NCI-H1694 treated with DMSO at 0.1 percent for 48 hours (cell line): ENCODE results near the gene CCL5.

Experiments used
- DNase-seq: peaks from one replicate; lab custom pipeline; 2025; lab: John Stamatoyannopoulos, UW

Gene CCL5

GRCh38 chr17:35879773-35880654 is at the start of gene CCL5:
CCL5 (minus strand) TSS chr17:35880360.
- no peak for DNase-seq

DNA sequence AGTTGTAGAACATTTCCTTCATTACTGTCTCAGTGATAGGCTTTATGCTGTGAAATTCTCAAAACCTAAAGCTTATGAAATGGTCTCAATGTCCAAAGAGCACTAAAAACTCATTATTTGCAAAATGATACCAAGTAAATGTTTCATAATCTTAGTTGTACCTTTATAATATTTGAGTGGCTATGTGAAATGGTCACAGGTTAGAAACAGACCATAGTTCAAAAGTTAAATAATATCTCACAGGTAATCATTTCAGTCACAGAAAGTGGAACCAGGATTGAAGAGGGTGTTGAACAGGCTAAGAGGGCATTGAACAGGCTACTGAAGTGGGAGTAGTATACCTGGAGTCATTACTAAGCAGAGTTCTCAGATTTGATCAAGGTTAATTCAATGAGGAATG is 47.6 kb upstream of the CCL5 start:
- no peak for DNase-seq

- DNase-seq, result no peak
Measured at GRCh38 chr17:35923609-35924114, 43.5 kb upstream of the CCL5 start.

GRCh38 chr17:35920229-35920628 is 40.1 kb upstream of the CCL5 start:
- no peak for DNase-seq

DNA sequence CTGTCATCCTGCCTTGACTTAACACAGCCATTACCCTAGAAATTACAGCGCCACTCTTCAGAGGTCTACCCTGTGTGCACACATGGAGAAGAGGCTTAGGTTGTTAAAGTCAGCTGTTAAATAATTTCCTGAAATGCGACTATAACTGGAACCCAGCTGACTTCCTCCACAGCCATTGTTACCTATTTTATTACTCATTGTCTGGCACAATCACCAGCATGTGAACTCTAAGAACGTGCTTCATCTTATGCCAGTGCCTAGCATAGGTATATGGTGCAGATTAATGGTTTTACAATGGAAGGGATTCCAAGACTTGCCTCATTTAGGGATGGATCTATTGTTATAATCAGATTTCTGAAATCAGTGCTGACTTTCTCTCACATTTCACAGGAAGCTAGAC is 38.5 kb upstream of the CCL5 start:
- no peak for DNase-seq

DNA sequence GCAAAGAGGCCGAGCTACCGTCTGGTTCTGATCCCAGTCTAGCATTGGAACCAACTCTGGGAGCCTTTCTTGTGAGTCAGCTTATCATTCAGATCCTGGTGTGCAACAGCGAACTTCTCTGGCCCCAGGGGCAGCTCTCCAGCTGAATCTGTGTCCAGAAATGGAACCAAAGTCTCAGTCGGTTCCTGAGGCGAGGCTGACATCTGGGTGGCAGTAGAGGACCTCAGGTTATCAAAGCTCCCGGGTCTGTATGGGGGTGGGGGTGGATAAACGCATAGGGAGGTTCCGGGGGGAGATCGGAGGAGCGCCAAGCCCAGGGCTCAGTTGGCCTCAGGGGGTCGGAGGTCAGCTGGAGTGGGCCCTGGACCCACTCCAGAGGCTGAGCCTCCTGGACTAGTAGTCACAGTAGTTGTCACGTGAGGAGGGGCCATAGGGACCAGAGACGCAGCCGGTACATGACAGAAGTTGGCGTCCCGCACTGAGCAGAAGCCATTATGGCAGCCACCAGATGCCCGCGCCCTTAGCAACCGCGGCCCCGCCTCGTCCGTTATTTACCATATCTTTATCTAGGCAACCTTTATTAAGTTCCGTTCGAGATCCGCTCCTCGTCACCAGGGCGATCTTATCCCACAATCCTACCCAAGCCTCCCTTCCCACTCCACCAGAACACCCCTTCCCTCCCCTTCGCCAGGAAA is 37.5 kb upstream of the CCL5 start:
- no peak for DNase-seq

DNA sequence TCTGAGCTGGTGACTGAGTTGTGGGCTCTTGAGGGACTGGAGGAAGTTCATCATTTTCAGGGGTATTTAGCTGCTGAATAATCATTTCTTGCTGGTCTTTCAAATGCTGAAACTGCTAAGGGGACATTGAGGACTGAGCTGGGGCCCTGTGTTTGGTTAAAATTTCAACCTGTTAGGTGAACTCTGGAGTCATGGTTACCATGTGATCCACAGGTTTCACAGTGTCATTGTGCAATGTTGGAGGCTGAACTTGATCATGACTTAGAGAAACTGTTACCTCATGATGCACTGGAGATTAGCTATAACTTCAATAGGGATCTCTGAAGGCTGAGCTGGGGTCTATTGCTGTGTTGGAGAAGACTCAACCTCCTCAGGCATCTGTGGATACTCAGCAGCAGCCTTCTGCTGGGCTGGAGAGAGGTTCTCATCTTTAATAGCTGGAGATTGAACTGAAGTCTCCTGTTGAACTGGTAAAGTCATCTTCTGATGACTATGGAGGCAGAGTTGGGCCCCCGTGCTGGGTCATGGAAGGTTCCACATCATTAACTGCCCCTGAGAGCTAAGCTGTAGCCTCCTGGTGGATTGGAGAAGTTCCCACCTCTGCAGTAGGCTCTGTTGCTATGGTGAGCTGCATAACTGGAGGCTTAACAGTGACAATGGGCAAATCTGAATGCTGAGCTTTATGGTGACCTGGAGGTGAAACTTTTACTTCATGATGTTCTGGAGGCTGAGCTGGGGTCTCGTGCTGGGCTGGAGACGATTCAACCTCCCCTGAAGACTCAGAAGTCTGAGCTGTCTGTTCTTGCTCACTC is 35.2 kb upstream of the CCL5 start:
- DNase-seq, result no peak

DNA sequence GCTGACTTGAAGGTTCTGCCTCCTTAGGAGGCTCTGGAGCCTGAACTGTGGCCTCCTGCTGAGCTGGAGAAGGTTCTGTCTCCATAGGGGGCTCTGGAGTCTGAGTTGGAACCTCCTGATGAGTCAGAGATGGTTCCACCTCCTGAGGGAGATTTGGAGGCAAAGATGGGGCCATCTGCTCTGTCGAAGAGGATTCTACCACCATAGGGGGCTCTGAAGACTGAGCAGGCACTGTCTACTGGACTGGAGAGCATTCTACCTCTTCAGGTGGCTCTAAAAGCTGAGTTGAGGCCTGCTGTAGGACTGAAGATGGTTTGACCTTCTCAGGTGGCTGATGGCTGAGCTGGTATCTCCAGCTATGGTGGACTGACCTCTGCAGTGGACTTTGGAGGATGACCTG is 34.2 kb upstream of the CCL5 start:
- no peak for DNase-seq

DNA sequence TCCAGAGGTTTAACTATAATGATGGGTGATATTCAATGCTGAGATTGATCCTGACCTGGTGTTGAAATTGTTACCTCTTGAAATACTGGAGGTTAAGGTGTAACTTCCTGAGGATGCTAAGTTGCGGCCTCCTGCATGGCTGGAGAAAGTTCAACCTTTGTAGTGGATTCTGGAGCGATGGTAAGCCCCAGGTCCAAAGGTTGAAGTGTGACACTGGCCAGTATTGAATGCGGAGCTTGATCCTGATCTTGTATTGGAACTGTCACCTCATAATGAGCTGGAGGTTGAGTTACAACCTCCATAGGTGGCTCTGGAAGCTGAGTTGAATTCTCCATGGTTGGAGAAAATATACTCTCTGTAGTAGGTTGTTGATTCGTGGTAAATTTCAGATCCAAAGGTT is 33.4 kb upstream of the CCL5 start:
- DNase-seq, result no peak

DNA sequence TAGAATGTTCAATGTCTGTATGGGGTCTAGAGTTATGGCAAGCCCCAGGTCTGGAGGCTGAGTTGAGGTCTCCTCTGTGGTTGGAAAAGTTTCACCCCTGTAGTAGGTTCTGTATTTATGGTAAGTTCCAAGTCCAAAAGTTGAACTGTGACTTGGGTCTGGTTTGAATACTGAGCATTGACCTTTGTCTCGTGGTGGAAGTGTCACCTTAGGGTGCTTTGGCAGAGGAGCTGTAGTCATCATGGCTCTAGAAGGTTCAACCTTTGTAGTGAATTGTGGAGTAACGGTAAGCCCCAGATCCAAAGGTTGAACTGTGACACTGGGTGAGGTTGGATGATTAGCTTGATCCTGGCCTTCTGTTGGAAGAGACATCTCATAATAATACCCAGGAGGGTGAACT is 32.8 kb upstream of the CCL5 start:
- DNase-seq, result no peak

GRCh38 chr17:35912339-35912912 is 32.3 kb upstream of the CCL5 start:
- no peak for DNase-seq

DNA sequence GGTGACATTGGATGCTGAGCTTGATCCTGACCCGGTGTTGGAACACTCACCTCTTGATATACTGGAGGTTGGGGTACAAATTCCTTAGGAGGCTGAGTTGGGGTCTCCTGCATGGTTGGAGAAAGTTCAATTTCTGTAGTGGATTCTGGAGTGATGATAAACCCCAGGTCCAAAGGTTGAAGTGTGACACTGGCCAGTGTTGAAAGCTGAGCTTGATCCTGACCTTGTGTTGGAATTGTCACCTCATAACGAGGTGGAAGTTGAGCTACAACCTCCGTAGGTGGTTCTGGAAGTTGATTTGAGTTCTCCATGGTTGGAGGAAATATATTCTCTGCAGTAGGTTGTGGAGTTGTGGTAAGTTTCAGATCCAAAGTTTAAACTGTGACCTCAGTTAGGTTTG is 29.2 kb upstream of the CCL5 start:
- no peak for DNase-seq

DNA sequence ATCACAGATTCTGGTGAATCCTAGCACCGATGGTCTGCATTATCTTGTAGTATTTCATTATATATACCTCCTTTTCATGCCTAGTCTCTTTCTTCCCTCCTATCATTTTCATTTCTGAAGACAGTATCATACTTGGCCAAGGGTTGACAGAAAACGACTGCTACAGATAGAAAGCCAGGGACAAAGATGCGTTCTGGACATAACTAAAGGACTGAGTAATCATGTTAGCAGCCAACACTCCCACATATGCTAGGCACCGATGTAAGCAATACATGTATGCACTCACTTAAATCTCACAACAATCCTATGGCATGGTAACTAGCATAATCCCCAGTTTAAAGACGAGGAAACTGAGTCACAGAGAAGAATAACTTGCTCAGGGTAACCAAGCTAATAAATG is 27.5 kb upstream of the CCL5 start:
- no peak for DNase-seq

DNA sequence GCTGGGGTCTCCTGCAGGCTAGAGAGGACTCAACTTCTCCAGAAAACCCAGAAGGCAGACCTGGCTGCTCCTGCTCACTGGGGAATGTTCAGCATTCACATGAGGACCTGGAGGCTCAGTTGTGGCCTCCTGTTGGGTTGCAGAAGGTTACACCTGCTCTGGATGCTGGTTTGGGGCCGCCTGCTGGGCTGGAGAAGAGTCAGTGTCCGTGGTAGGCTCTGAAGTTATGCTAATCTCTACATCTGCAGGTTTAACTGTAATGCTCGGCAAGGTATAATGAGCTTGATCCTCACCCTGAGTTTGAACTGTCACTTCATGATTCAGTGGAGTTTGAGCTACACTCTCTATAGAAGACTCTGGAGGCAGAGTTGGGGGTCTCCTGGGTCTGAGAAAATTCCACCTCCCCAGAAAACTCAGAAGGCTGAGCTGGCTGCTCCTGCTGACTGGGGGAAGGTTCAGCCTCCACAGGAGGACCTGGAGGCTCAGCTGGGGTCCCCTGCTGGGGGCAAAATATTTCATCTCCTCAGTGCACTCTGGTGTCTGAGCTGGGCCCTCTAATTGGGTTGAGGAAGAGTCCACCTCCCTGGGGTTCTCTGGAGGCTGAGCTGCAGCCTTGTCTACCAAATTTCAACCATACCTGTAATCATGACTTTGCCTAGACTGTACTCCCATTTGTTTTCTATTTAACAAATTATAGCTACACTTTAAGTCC is 26.9 kb upstream of the CCL5 start:
- DNase-seq, result no peak

- no peak for DNase-seq
Measured at GRCh38 chr17:35906191-35906925, 26.2 kb upstream of the CCL5 start.

DNA sequence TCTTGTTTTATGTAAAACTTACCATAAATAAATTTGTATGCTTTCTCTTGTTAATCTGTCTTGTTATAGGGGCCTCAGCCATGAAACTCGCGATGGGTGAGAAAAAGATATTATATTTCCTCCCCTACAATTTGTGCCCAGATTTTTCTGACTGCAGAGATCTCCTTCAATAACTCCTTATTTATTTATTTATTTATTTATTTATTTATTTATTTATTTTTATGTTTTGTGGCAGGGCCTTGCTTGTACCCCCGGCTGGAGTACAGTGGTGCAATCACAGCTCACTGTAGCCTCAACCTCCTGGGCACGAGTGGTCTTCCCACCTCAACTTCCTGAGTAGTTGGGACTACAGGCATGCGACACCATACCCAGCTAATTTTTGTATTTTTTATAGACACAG is 23.3 kb upstream of the CCL5 start:
- no peak for DNase-seq

DNA sequence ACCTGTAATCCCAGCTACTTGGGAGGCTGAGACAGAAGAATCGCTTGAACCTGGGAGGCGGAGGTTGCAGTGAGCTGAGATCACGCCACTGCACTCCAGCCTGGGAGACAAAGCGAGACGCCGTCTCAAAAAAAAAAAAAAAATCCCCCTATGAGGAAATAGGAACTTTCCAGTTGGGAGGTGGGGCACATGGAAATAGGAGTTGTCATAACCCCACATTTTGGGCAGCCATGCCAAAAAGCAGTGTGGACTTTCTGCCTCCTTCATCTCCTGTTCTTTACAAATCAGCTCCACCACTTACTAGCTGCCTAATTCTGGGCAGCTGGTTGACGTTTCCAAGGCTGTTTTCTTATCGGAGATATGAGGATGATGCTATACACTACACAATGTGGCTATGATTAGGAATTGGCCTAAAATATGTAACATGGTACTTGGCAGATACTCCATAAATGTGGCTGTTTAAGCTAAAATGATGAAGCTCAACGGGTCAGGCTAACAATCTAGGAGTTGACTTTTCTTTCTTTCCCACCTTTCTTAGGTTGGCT is 21.5 kb upstream of the CCL5 start:
- DNase-seq, result no peak

DNA sequence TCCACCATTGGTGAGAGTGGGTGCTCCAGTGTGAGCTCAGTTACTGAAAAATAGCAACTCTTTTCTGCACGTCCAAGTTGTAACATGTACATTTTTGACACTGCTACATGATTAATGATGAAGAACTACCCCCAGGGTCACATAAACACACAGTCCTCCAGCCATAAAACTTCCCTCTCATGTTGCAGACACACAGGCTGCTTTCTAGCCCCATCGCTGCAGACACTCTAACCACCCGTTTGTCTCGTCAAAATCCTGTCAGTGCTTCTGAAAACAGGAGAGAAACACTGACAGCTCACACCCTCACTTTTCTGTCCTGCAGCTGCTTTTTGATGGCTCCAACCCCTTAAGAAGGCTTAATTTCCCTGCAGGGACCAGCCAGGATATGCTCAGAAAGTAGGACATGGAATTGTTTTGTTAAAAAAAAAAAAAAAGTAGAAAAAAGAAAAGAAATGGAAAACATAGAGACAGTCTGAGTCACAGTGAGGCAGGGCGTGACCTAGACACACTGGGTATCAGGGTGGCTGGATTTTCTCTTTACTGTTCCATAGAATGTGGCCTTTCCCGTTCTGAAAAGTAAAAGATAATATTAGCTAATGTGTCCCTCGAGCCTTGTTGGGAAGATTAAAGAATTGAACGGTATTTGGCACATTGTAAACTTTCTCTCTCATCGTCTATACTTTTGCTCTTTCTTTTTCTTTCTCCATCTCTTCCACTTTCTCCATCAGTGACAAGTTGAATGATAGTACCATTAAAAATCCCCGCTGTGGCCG is 20.7 kb upstream of the CCL5 start:
- DNase-seq, result no peak

GRCh38 chr17:35900280-35900679 is 20.1 kb upstream of the CCL5 start:
- no peak for DNase-seq
